Astrocyte of the spinal cord (primary cell): ENCODE data around the gene USP22.
A peak's percentile ranks its signal among the peaks of the same experiment; 100 is the strongest.

Experiments used
- DNase-seq: peaks from one replicate; pipeline ENCODE4 v3.0.0; 2011; ENCODE audit warnings: low read depth, low spot score
- H3K4me3 ChIP-seq: 2 replicates; pipeline ENCODE4 v1.5.1; 2011; ENCODE audit warnings: low read depth, mild to moderate bottlenecking, low read length, moderate library complexity
- CTCF ChIP-seq: IDR thresholded peaks from 2 replicates; pipeline ENCODE4 v1.5.1; 2012; ENCODE audit warnings: low read depth, mild to moderate bottlenecking, low read length, inconsistent platforms
- in situ Hi-C: cut with HindIII; loops from 2 replicates; pipeline ENCODE4 v1.10.0; 2017; ENCODE audit warnings: low sequenced_read_pairs

The USP22 gene

GRCh38 chr17:21039839-21040575 lies 2.8 kb downstream of the USP22 start:
- H3K4me3 ChIP-seq = peak overlapping the region; percentile 86
- TF ChIP-seq CTCF = peak; percentile 46
- in situ Hi-C loops = no loop called here
- peak; percentile 46 for DNase-seq

- H3K4me3 ChIP-seq = no peak overlapping the region
- DNase-seq = no peak
- in situ Hi-C loops = no loop called here
- no peak for TF ChIP-seq CTCF
These were observed 5.6 kb downstream of the USP22 start for GRCh38 chr17:21037117-21037803.

- no peak for DNase-seq
- H3K4me3 ChIP-seq = no peak overlapping the region
- TF ChIP-seq CTCF = no peak
- in situ Hi-C loops = no loop called here
These were observed 6.4 kb downstream of the USP22 start for GRCh38 chr17:21036361-21036881.

GRCh38 chr17:21035406-21035805 lies 7.4 kb downstream of the USP22 start:
- in situ Hi-C loops = no loop called here
- no peak for TF ChIP-seq CTCF
- no peak for DNase-seq
- H3K4me3 ChIP-seq = no peak overlapping the region

- in situ Hi-C loops = no loop called here
- no peak for DNase-seq
- no peak overlapping the region for H3K4me3 ChIP-seq
- TF ChIP-seq CTCF = no peak
These were observed 8.2 kb downstream of the USP22 start for GRCh38 chr17:21034340-21035235.

GRCh38 chr17:21033350-21033749 lies 9.5 kb downstream of the USP22 start:
- DNase-seq = no peak
- TF ChIP-seq CTCF = no peak
- in situ Hi-C loops = no loop called here
- no peak overlapping the region for H3K4me3 ChIP-seq
